Colon (tissue), 2 donors: ENCODE measurements around the gene NUTM2A.
"Not testable (repeated sequence)": the region's sequence is repeated elsewhere in the genome, so short reads cannot be mapped to it uniquely, and the experiment has no call there.

ENCODE experiments used
- FAIRE-seq: peaks from 2 replicates; lab custom pipeline; 2012; peaks lifted over from hg19 to GRCh38; lab: Jason Lieb, UNC
- donor health status: control.
- donor health status: control.

Gene NUTM2A

DNA sequence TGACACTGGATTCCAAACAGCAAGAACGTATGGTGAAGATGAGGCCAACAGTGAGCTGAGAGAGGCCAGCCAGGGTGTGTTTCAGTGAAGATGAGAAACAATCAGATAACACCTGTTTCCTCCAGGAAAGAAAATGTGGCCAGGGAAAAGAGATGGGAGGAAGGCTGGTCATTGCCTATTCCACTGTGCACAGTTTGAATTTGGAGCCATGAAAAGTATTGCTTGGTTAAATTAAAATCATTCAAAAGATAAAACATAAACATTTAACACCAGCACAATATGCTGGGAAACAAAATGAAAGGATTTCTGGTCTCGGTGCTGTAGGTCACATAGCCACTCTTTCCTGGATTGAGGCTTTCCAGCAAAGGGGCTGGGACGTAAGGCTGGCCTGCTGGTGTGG lies at the start of gene NUTM2A:
TSS of gene NUTM2A (plus strand) at position 301 of the 400 bp plus-strand sequence. CDS start 383 bp downstream, outside the sequence.
- not testable (repeated sequence) for FAIRE-seq

- FAIRE-seq = not testable (repeated sequence)
Observed at GRCh38 chr10:87177587-87177986, 47.7 kb upstream of the NUTM2A start.

- not testable (repeated sequence) for FAIRE-seq
Observed at GRCh38 chr10:87184421-87184820, 40.8 kb upstream of the NUTM2A start.

DNA sequence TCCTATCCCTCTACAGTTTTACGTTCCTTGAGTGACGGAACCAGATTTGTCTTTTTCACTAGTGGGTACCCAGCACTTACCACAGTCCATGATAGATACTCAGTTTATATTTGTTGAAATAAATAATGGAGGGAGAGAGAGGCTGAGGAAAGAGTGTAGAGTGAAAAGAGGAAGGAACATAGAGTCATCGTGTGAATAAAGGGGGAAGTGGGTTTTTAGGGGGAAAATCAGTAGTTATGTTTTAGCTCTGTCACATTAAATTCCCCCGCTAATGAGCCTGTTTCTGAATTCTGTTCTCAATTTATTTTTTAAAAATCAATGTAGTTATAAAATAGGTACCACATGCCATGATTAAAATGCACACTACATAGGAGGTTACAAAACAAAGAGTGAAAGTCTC lies 39.2 kb upstream of the NUTM2A start:
- not testable (repeated sequence) for FAIRE-seq

- not testable (repeated sequence) for FAIRE-seq
Observed at GRCh38 chr10:87187573-87187972, 37.7 kb upstream of the NUTM2A start.

DNA sequence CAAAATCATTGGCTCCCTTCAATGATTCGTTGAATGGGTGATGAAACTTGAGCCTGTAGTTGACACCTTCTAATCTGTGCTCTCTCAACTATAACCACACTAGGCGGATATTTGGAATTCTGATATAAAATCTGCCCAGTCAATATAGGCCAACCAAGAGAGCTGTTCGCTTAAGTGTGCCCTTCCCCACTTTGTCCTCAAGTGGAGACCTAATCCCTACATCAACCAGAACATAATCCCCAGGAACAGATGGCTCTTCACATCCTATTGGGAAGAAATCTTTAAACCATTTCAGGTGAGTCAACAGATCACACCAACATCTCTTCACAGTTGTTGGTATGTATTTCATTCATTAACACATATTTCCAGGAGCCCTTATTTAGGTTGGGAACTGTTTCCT lies 33.4 kb upstream of the NUTM2A start:
- not testable (repeated sequence) for FAIRE-seq

GRCh38 chr10:87200924-87201323 lies 24.3 kb upstream of the NUTM2A start:
- not testable (repeated sequence) for FAIRE-seq

- FAIRE-seq = not testable (repeated sequence)
Observed at GRCh38 chr10:87204801-87205200, 20.4 kb upstream of the NUTM2A start.

DNA sequence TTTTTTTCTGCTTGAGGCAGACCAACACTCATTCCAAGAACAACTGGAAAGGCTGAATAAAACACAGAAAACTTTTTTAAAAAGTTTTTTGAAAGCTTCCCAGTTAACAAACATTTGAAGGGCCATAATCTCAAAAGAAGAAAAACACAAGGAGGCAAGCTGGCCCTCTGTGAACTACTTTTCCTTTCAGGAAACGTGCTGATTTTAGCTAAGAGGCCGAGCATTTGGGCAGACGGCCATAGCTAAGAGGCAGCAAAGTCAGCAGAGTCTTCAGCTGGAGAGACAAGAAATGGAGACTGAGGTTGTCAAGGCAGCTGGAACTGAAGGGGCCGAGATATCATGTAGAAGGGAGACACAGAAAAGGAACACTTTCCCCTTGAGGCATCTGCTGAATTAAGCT lies 18.3 kb upstream of the NUTM2A start:
- FAIRE-seq = not testable (repeated sequence)

DNA sequence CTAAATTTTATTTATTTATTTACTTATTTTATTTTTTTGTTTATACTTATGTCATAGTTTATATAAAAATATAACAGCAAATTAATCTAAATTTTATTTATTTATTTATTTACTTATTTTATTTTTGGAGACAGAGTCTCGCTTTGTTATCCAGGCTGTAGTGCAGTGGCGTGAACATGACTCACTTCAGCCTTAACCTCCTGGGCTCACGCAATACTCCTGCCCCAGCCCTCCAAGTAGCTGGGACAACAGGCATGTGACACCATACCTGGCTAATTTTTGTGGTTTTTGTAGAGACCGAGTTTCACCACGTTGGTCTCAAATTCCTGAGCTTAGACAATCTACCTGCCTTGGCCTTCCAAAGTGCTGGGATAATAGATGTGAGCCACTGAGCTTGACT lies 14.9 kb upstream of the NUTM2A start:
- not testable (repeated sequence) for FAIRE-seq

- not testable (repeated sequence) for FAIRE-seq
Observed at GRCh38 chr10:87211848-87212247, 13.4 kb upstream of the NUTM2A start.

- not testable (repeated sequence) for FAIRE-seq
Observed at GRCh38 chr10:87213150-87213765, 12.0 kb upstream of the NUTM2A start.

DNA sequence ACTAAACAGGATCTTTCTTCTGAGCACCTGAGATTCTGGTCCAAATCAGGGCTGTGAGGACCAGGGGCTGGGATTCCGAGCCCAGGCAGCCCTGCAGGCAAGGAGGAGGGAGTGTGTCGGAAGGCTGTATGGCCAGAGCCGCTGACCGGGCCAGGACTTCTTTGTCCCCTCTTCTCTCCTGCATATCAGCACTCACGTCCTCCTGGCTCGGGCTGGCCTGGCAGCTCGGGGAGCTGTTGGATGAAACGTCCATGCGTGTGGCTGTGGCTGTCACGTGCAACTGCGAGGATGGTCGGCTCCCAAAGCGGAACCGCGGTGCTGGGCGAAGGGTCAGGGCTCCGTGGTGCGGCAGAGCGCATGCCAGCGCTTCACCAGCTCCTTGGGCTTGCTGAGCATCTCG lies 11.4 kb upstream of the NUTM2A start:
- FAIRE-seq = not testable (repeated sequence)

GRCh38 chr10:87216120-87216519 lies 9.1 kb upstream of the NUTM2A start:
- not testable (repeated sequence) for FAIRE-seq

DNA sequence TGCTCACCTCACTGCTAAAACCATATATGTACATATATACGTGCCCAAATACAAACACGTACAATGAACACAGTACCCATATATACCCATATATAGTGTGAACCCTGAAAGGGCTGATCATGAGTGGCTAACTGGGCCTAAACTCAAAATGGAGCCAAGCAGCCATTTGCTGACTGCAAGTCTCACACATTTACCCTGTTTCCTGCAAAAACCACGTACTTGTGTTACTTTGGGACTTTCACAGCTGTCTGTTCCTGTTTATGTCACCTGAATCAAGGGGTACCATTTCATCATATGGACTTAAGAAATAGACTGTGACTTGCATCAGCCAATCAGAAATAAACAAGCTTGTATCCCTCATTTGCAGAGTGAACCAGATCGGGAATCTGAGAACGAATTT lies 5.9 kb upstream of the NUTM2A start:
- not testable (repeated sequence) for FAIRE-seq

GRCh38 chr10:87222789-87223188 lies 2.5 kb upstream of the NUTM2A start:
- not testable (repeated sequence) for FAIRE-seq

- not testable (repeated sequence) for FAIRE-seq
Observed at GRCh38 chr10:87228247-87228646, 3.0 kb downstream of the NUTM2A start.

GRCh38 chr10:87229211-87229610 lies 4.0 kb downstream of the NUTM2A start:
- not testable (repeated sequence) for FAIRE-seq

DNA sequence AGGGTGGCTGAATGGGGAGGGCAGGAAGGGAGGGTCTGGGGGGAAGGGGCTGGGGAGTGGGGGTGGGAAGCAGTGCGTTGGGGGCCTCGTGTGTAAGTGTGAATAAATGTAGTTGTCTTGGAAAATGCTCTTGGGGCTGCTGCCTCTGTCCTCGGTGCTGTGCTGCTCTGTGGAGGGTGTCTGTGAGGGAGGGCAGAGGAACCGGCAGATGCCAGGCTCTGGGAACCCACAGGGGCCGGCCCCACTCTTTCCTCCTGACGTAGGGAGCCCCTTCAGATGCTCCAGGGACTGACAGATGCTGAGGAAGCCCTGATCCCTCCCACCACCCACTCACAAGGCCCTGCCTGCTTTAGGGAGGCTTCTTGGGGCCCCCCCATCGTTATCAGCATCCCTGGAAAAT lies 9.6 kb downstream of the NUTM2A start:
- not testable (repeated sequence) for FAIRE-seq

DNA sequence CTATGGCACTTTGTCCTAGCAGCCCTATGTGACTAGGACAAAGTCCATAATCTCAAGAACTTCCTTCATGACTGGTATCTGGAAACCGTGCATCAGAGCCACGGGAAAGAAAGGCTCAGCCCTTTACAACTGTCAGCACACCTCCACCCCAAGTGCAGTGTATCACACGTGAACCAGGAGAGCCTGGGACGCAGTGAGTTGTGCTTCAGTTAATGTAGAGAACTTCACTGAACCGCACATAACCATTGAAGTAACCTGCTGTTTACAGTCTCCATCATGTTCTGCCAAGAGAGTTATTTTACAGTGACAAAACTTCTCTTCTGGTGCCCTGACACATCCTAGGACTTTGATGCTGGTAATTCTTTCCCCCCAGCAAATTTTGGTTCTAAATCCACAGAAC lies 12.0 kb downstream of the NUTM2A start:
- not testable (repeated sequence) for FAIRE-seq

DNA sequence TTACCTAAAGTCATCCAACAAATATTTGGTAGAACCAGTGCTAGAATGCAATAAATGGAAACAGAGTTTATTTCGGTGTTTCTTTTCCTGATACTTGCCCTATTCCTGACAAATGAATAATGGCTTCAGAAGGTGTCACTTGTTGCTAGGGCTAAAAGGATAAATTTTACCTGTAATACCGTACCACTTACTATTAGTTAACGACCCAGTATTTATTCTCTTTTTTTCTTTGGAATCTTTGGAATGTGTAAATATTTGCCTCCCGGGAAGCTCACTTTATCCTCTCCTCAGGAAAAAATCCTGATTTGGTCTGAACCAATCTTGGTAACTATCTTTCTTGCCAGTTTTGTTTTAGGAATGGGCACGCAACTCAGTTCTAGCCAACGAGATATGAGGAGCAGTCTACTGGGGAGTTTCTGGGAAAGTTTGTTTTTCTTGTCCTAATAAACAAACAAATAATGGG lies 14.1 kb downstream of the NUTM2A start:
- not testable (repeated sequence) for FAIRE-seq

DNA sequence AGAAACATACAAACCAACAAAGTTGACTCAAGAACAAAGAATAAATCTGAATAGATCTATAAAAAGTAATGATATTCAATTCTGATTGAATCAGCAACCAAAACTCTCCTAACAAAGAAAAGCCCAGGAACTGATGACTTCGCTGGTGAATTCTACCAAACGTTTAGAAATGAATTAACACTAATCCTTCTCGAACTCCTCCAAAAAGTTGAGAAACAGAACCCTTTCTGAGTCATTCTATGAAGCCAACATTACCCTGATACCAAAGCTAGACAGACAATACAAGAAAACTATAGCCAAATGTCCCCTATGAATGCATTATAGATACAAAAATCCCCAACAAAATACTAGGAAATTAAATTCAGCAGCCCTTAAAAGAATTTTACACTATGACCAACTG lies 16.9 kb downstream of the NUTM2A start:
- FAIRE-seq = peak; percentile 14

GRCh38 chr10:87247335-87247734 lies 22.1 kb downstream of the NUTM2A start:
- peak; percentile 51 for FAIRE-seq

DNA sequence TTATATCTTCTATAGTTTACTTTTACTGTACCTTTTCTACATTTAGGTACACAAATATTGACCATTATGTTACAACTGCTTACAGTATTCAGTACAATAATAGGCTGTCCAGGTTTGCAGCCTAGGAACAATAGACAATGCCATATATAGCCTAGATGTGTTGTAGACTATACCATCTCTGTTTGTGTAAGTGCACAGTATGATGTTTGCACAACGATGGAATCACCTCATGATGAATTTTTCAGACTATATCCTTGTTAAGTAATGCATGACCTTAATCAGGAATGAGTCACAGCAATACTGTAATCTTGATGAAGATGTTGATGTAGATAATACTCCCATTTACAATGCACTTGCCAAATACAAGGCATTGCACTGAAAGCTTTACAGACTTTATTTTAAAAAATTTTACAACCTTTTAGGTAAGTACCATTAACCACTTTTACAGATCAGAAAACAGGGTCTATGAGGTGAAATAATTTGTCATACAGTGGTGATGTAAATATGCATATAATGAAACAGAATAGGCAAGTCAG lies 23.6 kb downstream of the NUTM2A start:
- peak; percentile 95 for FAIRE-seq
